Stomach (tissue), 9 donors: ENCODE data around the gene HSPA1A. TPM values are rescaled to one million over a fixed set of nuclear protein-coding genes. Genes with fewer than 3 reads are reported as not detected.
A peak's percentile ranks its signal among the peaks of the same experiment; 100 is the strongest.
"Not testable (repeated sequence)": the region's sequence is repeated elsewhere in the genome, so short reads cannot be mapped to it uniquely, and the experiment has no call there.

Experiments
- DNase-seq, 2 donors: peaks; one replicate each; pipeline versions ENCODE4 v3.0.0 to v3.0.0-alpha.2; 2013 to 2019
- H3K27ac ChIP-seq, 5 donors: fragments of 200-600 bp in 4 of 5; sonication (generic) in 4 of 5; one replicate each; pipeline ENCODE4 v1.5.1; 2013 to 2019; ENCODE audit warnings: mild to moderate bottlenecking in 1 of 5, moderate library complexity in 1 of 5
- H3K27me3 ChIP-seq, 3 donors: fragments of 200-600 bp; sonication (generic); one replicate each; pipeline ENCODE4 v1.5.1; 2017 to 2019; ENCODE audit warnings: mixed run types in 1 of 3
- H3K36me3 ChIP-seq, 4 donors: fragments of 200-600 bp; sonication (generic); 1 replicate in 3 of 4; 2 replicates in 1 of 4; pipeline ENCODE4 v1.5.1; 2016 to 2019
- H3K4me1 ChIP-seq, 4 donors: fragments of 200-600 bp; sonication (generic); one replicate each; pipeline ENCODE4 v1.5.1; 2016 to 2019
- H3K4me3 ChIP-seq, 4 donors: fragments of 200-600 bp; sonication (generic) in 3 of 4; one replicate each; pipeline ENCODE4 v1.5.1; 2016 to 2019; ENCODE audit warnings: mild to moderate bottlenecking in 1 of 4
- H3K9me3 ChIP-seq, 4 donors: fragments of 200-600 bp; sonication (generic); one replicate each; pipeline ENCODE4 v1.5.1; 2016 to 2019
- CTCF ChIP-seq, 7 experiments: fragments of 450-650 bp in 4 of 7; fragments of 200-600 bp in 3 of 7; sonication (generic) in 3 of 7; IDR thresholded peaks; one replicate each; pipeline ENCODE4 v1.5.1; 2016 to 2019; ENCODE audit warnings: antibody characterized with exemption in 7 of 7, control low read depth in 2 of 7, mild to moderate bottlenecking in 1 of 7
- EP300 ChIP-seq: sonication (generic); formaldehyde crosslinking; IDR thresholded peaks from one replicate; pipeline ENCODE4 v1.6.1; 2017; ENCODE audit warnings: antibody characterized with exemption
- POLR2A ChIP-seq, 4 donors: fragments of 450-650 bp; IDR thresholded peaks; one replicate each; pipeline ENCODE4 v1.6.1; 2016; ENCODE audit warnings: antibody characterized with exemption in 4 of 4, control low read depth in 2 of 4, mild to moderate bottlenecking in 1 of 4, moderate library complexity in 1 of 4
- POLR2AphosphoS5 ChIP-seq, 3 donors: sonication (generic); formaldehyde crosslinking; IDR thresholded peaks; one replicate each; pipeline ENCODE4 v1.6.1; 2016; ENCODE audit warnings: antibody characterized with exemption in 3 of 3
- WGBS, 5 donors: extraction: QIAGEN DNeasy Blood & Tissue Kit in 3 of 5; methylation state at CpG; one replicate each; pipeline versions ENCODE4 v1.1.5 to v1.1.7; 2013 to 2018; 5-methylcytosine and 5-hydroxymethylcytosine counted together
- intact Hi-C: fragments of 100-400 bp; cut with DNase I; formaldehyde crosslinking; loops from one replicate; pipeline ENCODE4 v1.15.1; 2023; ENCODE audit warnings: low total_unique reads
- polyA plus RNA-seq, 3 donors: library from polyadenylated mRNA; stranded (reverse); fragments of 200-250 nt; gene quantifications; one replicate each; pipeline ENCODE4 v1.2.3, GENCODE V29; 2013
- total RNA-seq, 5 donors: library from RNA; depleted of rRNA; stranded (reverse); fragments of >200 nt; gene quantifications; one replicate each; pipeline versions ENCODE4 v1.1.0 to v1.2.3, GENCODE V29; 2014 to 2016
- donor health status: healthy with polysubstance abuse.
- donor health status: Bipolar disorder and iron deficiency.
- donor health status: healthy.

The HSPA1A gene
- total and polyA plus RNA-seq, 8 donors, result 51.1 to 124 (median 89.5) TPM

- Histone ChIP-seq H3K36me3 (peaks cover 35 to 61% (median 54%) of the 10 kb centered on the region in 4 donors), H3K9me3 (no peaks in the 10 kb centered on the region), H3K27me3 (no peaks in the 10 kb centered on the region), H3K27ac (peak overlapping the region in 4 of 5 donors; percentile 94 to 97 (median 96)), H3K4me3 (peak overlapping the region in 3 of 4 donors; percentile 81 to 96 (median 85)), H3K4me1 (peaks cover 34 to 61% (median 54%) of the 10 kb centered on the region in 4 donors)
- DNase-seq, result no peak
- WGBS, 5 donors, result 24 to 56% (median 38%) methylated on average over 1 of the region's 1 CpG
- no peak for TF ChIP-seq POLR2A (IDR thresholded peaks at IDR 0.05)
- TF ChIP-seq CTCF (IDR thresholded peaks at IDR 0.05), result no peak
- intact Hi-C loops, result no loop called here
Observed at GRCh38 chr6:31837369-31838113, 22.2 kb downstream of the HSPA1A start.

GRCh38 chr6:31838114-31838553 is 22.8 kb downstream of the HSPA1A start:
- Histone ChIP-seq H3K27ac (peak overlapping the region in 2 of 5 donors; percentile 94 to 97), H3K4me1 (peaks cover 34 to 60% (median 48%) of the 10 kb centered on the region in 4 donors), H3K36me3 (peaks cover 35 to 64% (median 56%) of the 10 kb centered on the region in 4 donors), H3K4me3 (peak overlapping the region in 2 of 4 donors; percentile 81 to 85)
- H3K27me3 ChIP-seq, intact Hi-C loops, H3K9me3 ChIP-seq, DNase-seq: not testable (repeated sequence)
- 73 to 86% (median 80%) methylated on average over 9 of the region's 9 CpGs for WGBS, 5 donors

- no peak overlapping the region for H3K27ac ChIP-seq
- peaks cover 35 to 64% (median 56%) of the 10 kb centered on the region in 4 donors for H3K36me3 ChIP-seq
- no peaks in the 10 kb centered on the region for H3K27me3 ChIP-seq
- TF ChIP-seq POLR2AphosphoS5 (IDR thresholded peaks at IDR 0.05) (no peak), CTCF (IDR thresholded peaks at IDR 0.05) (no peak), EP300 (no peak), POLR2A (IDR thresholded peaks at IDR 0.05) (no peak)
- H3K9me3 ChIP-seq, result no peaks in the 10 kb centered on the region
- intact Hi-C loops, result no loop called here
- no peak for DNase-seq
- H3K4me1 ChIP-seq, result peaks cover 28 to 51% (median 41%) of the 10 kb centered on the region in 4 donors
- 95 to 98% (median 97%) methylated on average over 2 to 3 of the region's 3 CpGs for WGBS, 5 donors
- H3K4me3 ChIP-seq, result peak overlapping the region in 2 of 4 donors; percentile 81 to 85
Observed at GRCh38 chr6:31838968-31839367, 23.6 kb downstream of the HSPA1A start.

GRCh38 chr6:31839779-31840126 is 24.4 kb downstream of the HSPA1A start:
- DNase-seq, intact Hi-C loops, H3K9me3 ChIP-seq, H3K4me3 ChIP-seq, H3K27me3 ChIP-seq, H3K27ac ChIP-seq: not testable (repeated sequence)
- H3K36me3 ChIP-seq, result peaks cover 35 to 64% (median 56%) of the 10 kb centered on the region in 4 donors
- 86 to 95% (median 89%) methylated on average over 8 of the region's 8 CpGs for WGBS, 5 donors
- peaks cover 26 to 53% (median 38%) of the 10 kb centered on the region in 4 donors for H3K4me1 ChIP-seq

GRCh38 chr6:31842053-31842452 is 26.7 kb downstream of the HSPA1A start:
- 74 to 93% (median 91%) methylated on average over 9 of the region's 9 CpGs for WGBS, 5 donors

GRCh38 chr6:31844507-31844906 is 29.2 kb downstream of the HSPA1A start:
- no peak for DNase-seq
- Histone ChIP-seq H3K9me3 (no peaks in the 10 kb centered on the region), H3K36me3 (peaks cover 11 to 33% (median 26%) of the 10 kb centered on the region in 4 donors), H3K4me3 (no peak overlapping the region), H3K27me3 (no peaks in the 10 kb centered on the region), H3K27ac (no peak overlapping the region), H3K4me1 (peaks cover 0 to 17% (median 0%) of the 10 kb centered on the region in 4 donors)
- WGBS, 5 donors, result 80 to 94% (median 84%) methylated on average over 3 of the region's 3 CpGs
- intact Hi-C loops, result no loop called here
- TF ChIP-seq EP300, result no peak
- no peak for TF ChIP-seq POLR2A (IDR thresholded peaks at IDR 0.05)
- TF ChIP-seq CTCF (IDR thresholded peaks at IDR 0.05), result no peak
- no peak for TF ChIP-seq POLR2AphosphoS5 (IDR thresholded peaks at IDR 0.05)

More at GRCh38 chr6:31842053-31842452, 26.7 kb downstream of the HSPA1A start:
- intact Hi-C loops, result no loop called here
- peak overlapping the region in 1 of 5 donors; percentile 50 for H3K27ac ChIP-seq
- no peaks in the 10 kb centered on the region for H3K27me3 ChIP-seq
- H3K9me3 ChIP-seq, result no peaks in the 10 kb centered on the region
- H3K4me1 ChIP-seq, result peaks cover 14 to 41% (median 21%) of the 10 kb centered on the region in 4 donors
- H3K4me3 ChIP-seq, result no peak overlapping the region
- TF ChIP-seq POLR2AphosphoS5 (IDR thresholded peaks at IDR 0.05), result no peak
- no peak for TF ChIP-seq POLR2A (IDR thresholded peaks at IDR 0.05)
- DNase-seq, result no peak
- peaks cover 35 to 58% (median 50%) of the 10 kb centered on the region in 4 donors for H3K36me3 ChIP-seq
